CD4-positive, alpha-beta T cell (primary cell): ENCODE measurements around the gene PRR5L. TPM values are rescaled to one million over a fixed set of nuclear protein-coding genes. Genes with fewer than 3 reads are reported as not detected.

Experiments used
- ATAC-seq: fragments of 200-7000 bp; cut with Tn5 transposase; one replicate; pipeline ENCODE4 v1.10.0; 2022; ENCODE audit warnings: mild to moderate bottlenecking; ENCODE audit not compliant: poor library complexity
- CTCF ChIA-PET: fragments of 350-600 bp; sonication (Branson Sonifier 250); formaldehyde crosslinking; loops from one replicate; lab custom pipeline; 2021; ENCODE audit warnings: antibody characterized with exemption, inconsistent platforms; lab: Charles Lee
- POLR2A ChIA-PET: fragments of 350-600 bp; sonication (Branson Sonifier 250); formaldehyde crosslinking; loops from one replicate; lab custom pipeline; 2021; ENCODE audit warnings: antibody characterized with exemption, inconsistent platforms; lab: Charles Lee
- DNase-seq, 14 experiments: peaks; one replicate each; pipeline ENCODE4 v3.0.0-alpha.2; 2013 to 2020; ENCODE audit warnings: mixed read lengths in 2 of 14
- H3K27ac ChIP-seq, 2 donors: one replicate each; pipeline versions ENCODE4 v1.5.1 to v1.7.0; 2013; ENCODE audit warnings: low read length in 2 of 2, low read depth in 1 of 2, mild to moderate bottlenecking in 1 of 2
- H3K27me3 ChIP-seq, 2 experiments: 1 replicate in 1 of 2; 2 replicates in 1 of 2; pipeline versions ENCODE4 v1.6.1 to v1.7.0; 2013; ENCODE audit warnings: low read length in 2 of 2, control low read depth in 1 of 2, mild to moderate bottlenecking in 1 of 2, moderate library complexity in 1 of 2; ENCODE audit not compliant: insufficient read depth in 2 of 2, control insufficient read depth in 1 of 2
- H3K36me3 ChIP-seq: one replicate; pipeline ENCODE4 v1.6.1; 2013; ENCODE audit warnings: low read length, control low read depth; ENCODE audit not compliant: insufficient read depth
- H3K4me1 ChIP-seq: one replicate; pipeline ENCODE4 v1.6.1; 2013; ENCODE audit warnings: low read length, control low read depth; ENCODE audit not compliant: insufficient read depth
- H3K4me3 ChIP-seq: one replicate; pipeline ENCODE4 v1.5.1; 2013; ENCODE audit warnings: mild to moderate bottlenecking, low read length, moderate library complexity
- H3K9me3 ChIP-seq, 2 experiments: 1 replicate in 1 of 2; 2 replicates in 1 of 2; pipeline versions ENCODE4 v1.6.1 to v1.7.0; 2013; ENCODE audit warnings: low read length in 2 of 2, mild to moderate bottlenecking in 2 of 2, control low read depth in 1 of 2, moderate library complexity in 1 of 2; ENCODE audit not compliant: control insufficient read depth in 1 of 2, insufficient read depth in 1 of 2
- H3K27ac Mint-ChIP-seq: one replicate; pipeline ENCODE4 v1.8.0; 2020; ENCODE audit warnings: mixed read lengths
- H3K27me3 Mint-ChIP-seq: one replicate; pipeline ENCODE4 v1.8.0; 2021; ENCODE audit warnings: mixed read lengths
- H3K36me3 Mint-ChIP-seq: one replicate; pipeline ENCODE4 v1.8.0; 2021; ENCODE audit warnings: low read depth, mixed read lengths
- H3K4me1 Mint-ChIP-seq: one replicate; pipeline ENCODE4 v1.8.0; 2021; ENCODE audit warnings: low read depth, mixed read lengths
- H3K4me3 Mint-ChIP-seq: one replicate; pipeline ENCODE4 v1.8.0; 2020; ENCODE audit warnings: mild to moderate bottlenecking, mixed read lengths
- H3K9me3 Mint-ChIP-seq: one replicate; pipeline ENCODE4 v1.8.0; 2020; ENCODE audit warnings: mixed read lengths
- intact Hi-C, 2 experiments: fragments of 100-400 bp; cut with DNase I in 1 of 2; cut with micrococcal nuclease in 1 of 2; formaldehyde crosslinking; loops; one replicate each; pipeline versions ENCODE4 v1.15.1 to v1.9.0; 2023 to 2025; cut with DNase I, micrococcal nuclease
- total RNA-seq, 174 experiments: library from RNA in 2 of 174; stranded (reverse) in 2 of 174; gene quantifications; one replicate each; pipeline ENCODE4 v1.2.3 and lab custom pipeline; 2021 to 2026
- TF ChIP-seq, protein P1 (sequence below): fragments of 200-600 bp; IDR thresholded peaks from one replicate; pipeline ENCODE4 v1.8.0; 2022; ENCODE audit warnings: antibody characterized with exemption, mild to moderate bottlenecking

Gene PRR5L
- total RNA-seq, 2 experiments from 2014 or later: 5.4 to 7.6 TPM

GRCh38 chr11:36427079-36427478, 131.0 kb downstream of the PRR5L start:
- Histone ChIP-seq H3K4me1 (peaks cover 14% of the 10 kb centered on the region), H3K9me3 (no peaks in the 10 kb centered on the region), H3K36me3 (no peaks in the 10 kb centered on the region), H3K27ac (no peak overlapping the region), H3K4me3 (no peak overlapping the region), H3K27me3 (no peaks in the 10 kb centered on the region)
- TF ChIP-seq, protein P1, sequence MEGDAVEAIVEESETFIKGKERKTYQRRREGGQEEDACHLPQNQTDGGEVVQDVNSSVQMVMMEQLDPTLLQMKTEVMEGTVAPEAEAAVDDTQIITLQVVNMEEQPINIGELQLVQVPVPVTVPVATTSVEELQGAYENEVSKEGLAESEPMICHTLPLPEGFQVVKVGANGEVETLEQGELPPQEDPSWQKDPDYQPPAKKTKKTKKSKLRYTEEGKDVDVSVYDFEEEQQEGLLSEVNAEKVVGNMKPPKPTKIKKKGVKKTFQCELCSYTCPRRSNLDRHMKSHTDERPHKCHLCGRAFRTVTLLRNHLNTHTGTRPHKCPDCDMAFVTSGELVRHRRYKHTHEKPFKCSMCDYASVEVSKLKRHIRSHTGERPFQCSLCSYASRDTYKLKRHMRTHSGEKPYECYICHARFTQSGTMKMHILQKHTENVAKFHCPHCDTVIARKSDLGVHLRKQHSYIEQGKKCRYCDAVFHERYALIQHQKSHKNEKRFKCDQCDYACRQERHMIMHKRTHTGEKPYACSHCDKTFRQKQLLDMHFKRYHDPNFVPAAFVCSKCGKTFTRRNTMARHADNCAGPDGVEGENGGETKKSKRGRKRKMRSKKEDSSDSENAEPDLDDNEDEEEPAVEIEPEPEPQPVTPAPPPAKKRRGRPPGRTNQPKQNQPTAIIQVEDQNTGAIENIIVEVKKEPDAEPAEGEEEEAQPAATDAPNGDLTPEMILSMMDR: no peak
- Mint-ChIP-seq H3K4me3 (no peak overlapping the region), H3K27me3 (no peaks in the 10 kb centered on the region), H3K27ac (no peak overlapping the region), H3K36me3 (no peaks in the 10 kb centered on the region), H3K9me3 (no peaks in the 10 kb centered on the region), H3K4me1 (peaks cover 6% of the 10 kb centered on the region)
- intact Hi-C loops: no loop called here
- POLR2A ChIA-PET: no interaction called here
- CTCF ChIA-PET: no interaction called here
- no peak for DNase-seq
- no peak for ATAC-seq

DNA sequence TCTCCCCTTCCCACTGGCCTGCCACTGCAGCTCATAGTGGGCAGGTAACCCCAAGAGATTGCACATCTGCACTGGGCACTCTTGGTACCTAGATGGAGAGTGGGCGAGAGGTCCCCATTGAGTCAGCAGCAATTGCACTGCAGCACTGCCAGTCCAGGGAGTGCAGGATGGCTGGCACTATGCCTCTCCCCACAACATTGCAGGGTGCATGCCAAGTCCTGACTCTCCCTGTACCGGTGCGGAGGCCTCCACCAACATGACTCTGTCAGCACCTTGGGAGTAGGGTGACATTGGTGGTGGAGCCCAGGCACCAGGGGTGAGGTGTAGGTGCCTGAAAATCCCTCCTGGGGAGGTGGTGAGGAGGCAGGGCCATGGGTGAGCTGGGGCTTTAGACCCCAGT, 131.8 kb downstream of the PRR5L start:
- Mint-ChIP-seq H3K27ac (no peak overlapping the region), H3K4me3 (no peak overlapping the region), H3K4me1 (peaks cover 5% of the 10 kb centered on the region), H3K9me3 (no peaks in the 10 kb centered on the region), H3K27me3 (no peaks in the 10 kb centered on the region), H3K36me3 (no peaks in the 10 kb centered on the region)
- intact Hi-C loops: no loop called here
- H3K9me3 ChIP-seq: no peaks in the 10 kb centered on the region
- no peak for DNase-seq
- H3K4me1 ChIP-seq: peaks cover 7% of the 10 kb centered on the region
- POLR2A ChIA-PET: no interaction called here
- H3K27ac ChIP-seq: no peak overlapping the region
- no peaks in the 10 kb centered on the region for H3K27me3 ChIP-seq
- no peak for ATAC-seq
- TF ChIP-seq, protein P1: no peak
- H3K36me3 ChIP-seq: no peaks in the 10 kb centered on the region
- no peak overlapping the region for H3K4me3 ChIP-seq
- CTCF ChIA-PET: no interaction called here

DNA sequence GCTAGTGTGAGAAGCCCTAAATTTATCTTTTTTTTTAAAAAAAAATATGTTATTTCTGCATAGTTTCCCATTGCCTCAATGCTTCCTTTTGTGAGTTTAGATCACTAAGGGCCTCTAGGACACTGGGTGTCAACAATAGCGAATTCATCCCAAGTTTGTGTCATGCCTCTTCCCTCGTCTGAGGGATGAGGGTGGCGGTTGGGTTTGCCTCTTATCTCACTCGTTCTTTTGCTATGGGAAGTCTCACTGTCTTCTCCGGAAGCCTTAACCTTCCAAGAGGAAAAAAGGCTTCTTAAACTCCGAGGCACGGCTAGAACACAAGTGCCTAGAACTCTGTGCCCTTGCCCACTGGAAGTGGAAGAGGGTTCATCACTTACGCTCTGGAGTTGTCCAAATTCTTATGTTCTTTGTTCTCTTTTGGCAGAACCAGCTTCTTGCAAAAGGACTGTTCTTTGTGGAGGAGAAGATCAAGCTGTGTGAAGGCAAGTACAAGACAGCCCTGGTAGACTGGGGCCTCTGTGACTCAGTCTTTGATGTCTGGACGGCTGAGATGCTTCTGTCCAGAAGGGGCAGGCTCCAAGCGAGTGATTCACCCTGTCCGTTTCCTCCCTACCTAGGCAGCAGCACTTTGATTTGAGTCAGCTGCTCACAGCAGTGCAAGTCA, 135.5 kb downstream of the PRR5L start:
- intact Hi-C loops: no loop called here
- CTCF ChIA-PET: interaction anchor here (0.8 to 1.0 kb wide), 2 partner anchors 48 to 51 kb away, joined by 3 read pairs; no protein-coding TSS in a partner anchor
- no peak overlapping the region for H3K27ac Mint-ChIP-seq

More for the DNA sequence above, 135.5 kb downstream of the PRR5L start:
- no peak overlapping the region for H3K27ac ChIP-seq
- POLR2A ChIA-PET: no interaction called here
- H3K9me3 Mint-ChIP-seq: peaks cover 2% of the 10 kb centered on the region
- H3K27me3 ChIP-seq: no peaks in the 10 kb centered on the region
- DNase-seq (peak in 5 of 14 experiments; percentile 15 to 54 (median 32)), ATAC-seq (peak; percentile 46)
- H3K36me3 Mint-ChIP-seq: no peaks in the 10 kb centered on the region
- peaks cover 7% of the 10 kb centered on the region for H3K4me1 ChIP-seq
- H3K9me3 ChIP-seq: no peaks in the 10 kb centered on the region
- H3K4me3 ChIP-seq: no peak overlapping the region
- TF ChIP-seq, protein P1: no peak
- H3K36me3 ChIP-seq: peaks cover 6% of the 10 kb centered on the region
- H3K4me1 Mint-ChIP-seq: no peaks in the 10 kb centered on the region
- H3K4me3 Mint-ChIP-seq: no peak overlapping the region
- no peaks in the 10 kb centered on the region for H3K27me3 Mint-ChIP-seq
